ENCODE data around the gene BBS2. TPM values are rescaled to one million over a fixed set of nuclear protein-coding genes. Genes with fewer than 3 reads are reported as not detected.
A peak's percentile ranks its signal among the peaks of the same experiment; 100 is the strongest.

The BBS2 gene
- total and polyA plus RNA-seq, 2 of the 13 experiments (the other 11 are each of a cell fraction or from before 2014, with no cell fraction given) = 59.7 to 68.3 TPM

GRCh38 chr16:56519459-56520250, at the start of gene BBS2 (continued):
- TF ChIP-seq TFE3 (CRISPR knock-in tag; IDR thresholded peaks at IDR 0.05) (no peak), ZNF331 (CRISPR knock-in tag; IDR thresholded peaks at IDR 0.05) (peak; percentile 68), NCOA1 (CRISPR knock-in tag; IDR thresholded peaks at IDR 0.05) (no peak; the same call in 1 of the 2 replicates), ZNF136 (CRISPR knock-in tag; IDR thresholded peaks at IDR 0.05; ENCODE audit: low read depth) (no peak), NR3C1 (CRISPR knock-in tag; IDR thresholded peaks at IDR 0.05) (no peak), ASH2L (IDR thresholded peaks at IDR 0.05; ENCODE audit: insufficient read length, low read depth, low read length) (peak; percentile 79), RNF2 (conservative IDR thresholded peaks at IDR 0.05; ENCODE audit: low read depth) (peak; percentile 75; the same call in 1 of the 2 replicates), ZNF451 (CRISPR knock-in tag; IDR thresholded peaks at IDR 0.05) (peak; percentile 82; the same call in 1 of the 2 replicates), YY1 (IDR thresholded peaks at IDR 0.05; ENCODE audit: insufficient read depth, insufficient replicate concordance, low read depth, low read length) (peak; percentile 82), ZKSCAN5 (CRISPR knock-in tag; IDR thresholded peaks at IDR 0.05) (no peak), CERS6 (CRISPR knock-in tag; IDR thresholded peaks at IDR 0.05) (peak; percentile 10; the same call in 1 of the 2 replicates), ZNF784 (CRISPR knock-in tag; IDR thresholded peaks at IDR 0.05; ENCODE audit: borderline replicate concordance) (0 out of 2 replicates have a peak, but pooled peaks have one; percentile 64), FOSL1 (CRISPR knock-in tag; IDR thresholded peaks at IDR 0.05; ENCODE audit: borderline replicate concordance) (no peak), ZBTB1 (CRISPR knock-in tag; IDR thresholded peaks at IDR 0.05; ENCODE audit: borderline replicate concordance) (no peak), ZNF580 (CRISPR knock-in tag; IDR thresholded peaks at IDR 0.05; ENCODE audit: borderline replicate concordance, low read depth) (peak; percentile 89; the same call in 1 of the 2 replicates), ARHGAP35 (CRISPR knock-in tag; IDR thresholded peaks at IDR 0.05; ENCODE audit: borderline replicate concordance) (peak; percentile 81; the same call in 1 of the 2 replicates), PITX1 (CRISPR knock-in tag; IDR thresholded peaks at IDR 0.05) (no peak; the same call in 1 of the 2 replicates), ETV6 (CRISPR knock-in tag; conservative IDR thresholded peaks at IDR 0.05) (peak; percentile 41; the same call in 1 of the 2 replicates), ZNF556 (CRISPR knock-in tag; IDR thresholded peaks at IDR 0.05; ENCODE audit: borderline replicate concordance) (peak; percentile 39; the same call in 1 of the 2 replicates), ZNF781 (CRISPR knock-in tag; IDR thresholded peaks at IDR 0.05; ENCODE audit: borderline replicate concordance, not compliant biosample characterization) (no peak)
- TF ChIP-seq, protein P1, sequence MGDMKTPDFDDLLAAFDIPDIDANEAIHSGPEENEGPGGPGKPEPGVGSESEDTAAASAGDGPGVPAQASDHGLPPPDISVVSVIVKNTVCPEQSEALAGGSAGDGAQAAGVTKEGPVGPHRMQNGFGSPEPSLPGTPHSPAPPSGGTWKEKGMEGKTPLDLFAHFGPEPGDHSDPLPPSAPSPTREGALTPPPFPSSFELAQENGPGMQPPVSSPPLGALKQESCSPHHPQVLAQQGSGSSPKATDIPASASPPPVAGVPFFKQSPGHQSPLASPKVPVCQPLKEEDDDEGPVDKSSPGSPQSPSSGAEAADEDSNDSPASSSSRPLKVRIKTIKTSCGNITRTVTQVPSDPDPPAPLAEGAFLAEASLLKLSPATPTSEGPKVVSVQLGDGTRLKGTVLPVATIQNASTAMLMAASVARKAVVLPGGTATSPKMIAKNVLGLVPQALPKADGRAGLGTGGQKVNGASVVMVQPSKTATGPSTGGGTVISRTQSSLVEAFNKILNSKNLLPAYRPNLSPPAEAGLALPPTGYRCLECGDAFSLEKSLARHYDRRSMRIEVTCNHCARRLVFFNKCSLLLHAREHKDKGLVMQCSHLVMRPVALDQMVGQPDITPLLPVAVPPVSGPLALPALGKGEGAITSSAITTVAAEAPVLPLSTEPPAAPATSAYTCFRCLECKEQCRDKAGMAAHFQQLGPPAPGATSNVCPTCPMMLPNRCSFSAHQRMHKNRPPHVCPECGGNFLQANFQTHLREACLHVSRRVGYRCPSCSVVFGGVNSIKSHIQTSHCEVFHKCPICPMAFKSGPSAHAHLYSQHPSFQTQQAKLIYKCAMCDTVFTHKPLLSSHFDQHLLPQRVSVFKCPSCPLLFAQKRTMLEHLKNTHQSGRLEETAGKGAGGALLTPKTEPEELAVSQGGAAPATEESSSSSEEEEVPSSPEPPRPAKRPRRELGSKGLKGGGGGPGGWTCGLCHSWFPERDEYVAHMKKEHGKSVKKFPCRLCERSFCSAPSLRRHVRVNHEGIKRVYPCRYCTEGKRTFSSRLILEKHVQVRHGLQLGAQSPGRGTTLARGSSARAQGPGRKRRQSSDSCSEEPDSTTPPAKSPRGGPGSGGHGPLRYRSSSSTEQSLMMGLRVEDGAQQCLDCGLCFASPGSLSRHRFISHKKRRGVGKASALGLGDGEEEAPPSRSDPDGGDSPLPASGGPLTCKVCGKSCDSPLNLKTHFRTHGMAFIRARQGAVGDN (CRISPR knock-in tag; IDR thresholded peaks at IDR 0.05) = peak; percentile 94

All from HepG2 (cell line).